ENCODE results near the gene PHF20.

GRCh38 chr20:35988910-35989463 is 217.2 kb downstream of the PHF20 start:
- TF ChIP-seq CTCF (IDR thresholded peaks at IDR 0.05) (no peak), ZSCAN18 (CRISPR knock-in tag; IDR thresholded peaks at IDR 0.05) (no peak), CREM (CRISPR knock-in tag; IDR thresholded peaks at IDR 0.05) (no peak), USF1 (CRISPR knock-in tag; IDR thresholded peaks at IDR 0.05) (no peak), CREB1 (CRISPR knock-in tag; IDR thresholded peaks at IDR 0.05) (no peak), ZNF317 (CRISPR knock-in tag; IDR thresholded peaks at IDR 0.05; ENCODE audit: borderline replicate concordance, low read depth) (no peak), E2F1 (CRISPR knock-in tag; IDR thresholded peaks at IDR 0.05) (no peak), RORB (CRISPR knock-in tag; IDR thresholded peaks at IDR 0.05) (no peak), E2F4 (CRISPR knock-in tag; IDR thresholded peaks at IDR 0.05; ENCODE audit: borderline replicate concordance, low read depth) (no peak)
